IMR-90 (cell line): Measurements from ENCODE around the gene FANCD2. TPM values are rescaled to one million over a fixed set of nuclear protein-coding genes. Genes with fewer than 3 reads are reported as not detected.

ENCODE experiments used
- ATAC-seq: fragments of 200-7000 bp; cut with Tn5 transposase; 2 replicates; pipeline ENCODE4 v1.9.1; 2020; ENCODE audit warnings: low read depth, mild to moderate bottlenecking, moderate library complexity
- BruUV-seq: library from RNA; stranded (reverse); fragments of 400-500 nt; replicated peaks from 2 replicates; lab custom pipeline; 2021; lab: Mats Ljungman, UMichigan
- CTCF ChIA-PET: fragments of 300-600 bp; formaldehyde crosslinking; extraction: SDS; loops from one replicate; lab custom pipeline; 2021; ENCODE audit warnings: antibody characterized with exemption; lab: Yijun Ruan, JAX
- POLR2A ChIA-PET: fragments of 300-600 bp; sonication (Branson Sonifier 250); formaldehyde crosslinking; loops from one replicate; lab custom pipeline; 2022; ENCODE audit warnings: antibody characterized with exemption; ENCODE audit not compliant: unreplicated experiment; lab: Charles Lee
- DNase-seq: peaks from one replicate; pipeline ENCODE4 v3.0.0; 2013
- H2AFZ ChIP-seq: replicated peaks from 2 replicates; pipeline ENCODE3; 2013; ENCODE audit warnings: low read length, mild to moderate bottlenecking; ENCODE audit not compliant: poor library complexity
- H2AK5ac ChIP-seq: 2 replicates; pipeline ENCODE4 v1.6.1; 2013; ENCODE audit warnings: low read depth, low read length, inconsistent platforms
- H2AK9ac ChIP-seq: replicated peaks from 2 replicates; pipeline ENCODE3; 2013; ENCODE audit warnings: mild to moderate bottlenecking, low read depth, low read length, moderate library complexity; ENCODE audit not compliant: poor library complexity
- H2BK120ac ChIP-seq: 2 replicates; pipeline ENCODE4 v1.6.1; 2013; ENCODE audit warnings: low read depth, low read length, inconsistent platforms
- H2BK15ac ChIP-seq: 3 replicates; pipeline ENCODE4 v1.6.1; 2013; ENCODE audit warnings: low read depth, low read length, inconsistent platforms
- H2BK20ac ChIP-seq: 2 replicates; pipeline ENCODE4 v1.6.1; 2013; ENCODE audit warnings: low read depth, mild to moderate bottlenecking, inconsistent platforms, low read length, moderate library complexity
- H2BK5ac ChIP-seq: 2 replicates; pipeline ENCODE4 v1.6.1; 2013; ENCODE audit warnings: mild to moderate bottlenecking, low read depth, low read length, inconsistent platforms; ENCODE audit not compliant: poor library complexity, severe bottlenecking
- H3K14ac ChIP-seq: replicated peaks from 2 replicates; pipeline ENCODE4 v1.6.1; 2013; ENCODE audit warnings: low read depth, low read length, inconsistent platforms
- H3K18ac ChIP-seq: 2 replicates; pipeline ENCODE4 v1.6.1; 2013; ENCODE audit warnings: low read depth, low read length, control low read depth
- H3K23ac ChIP-seq: 2 replicates; pipeline ENCODE4 v1.6.1; 2013; ENCODE audit warnings: low read depth, low read length, inconsistent platforms
- H3K27ac ChIP-seq: 2 replicates; pipeline ENCODE4 v1.5.1; 2013; ENCODE audit warnings: mild to moderate bottlenecking, control low read depth, low read length; ENCODE audit not compliant: insufficient read depth
- H3K27me3 ChIP-seq: 2 replicates; pipeline ENCODE4 v1.6.1; 2013; ENCODE audit warnings: low read length; ENCODE audit not compliant: control insufficient read depth, insufficient read depth
- H3K36me3 ChIP-seq: 2 replicates; pipeline ENCODE4 v1.6.1; 2013; ENCODE audit warnings: low read length, mixed read lengths; ENCODE audit not compliant: control insufficient read depth, insufficient read depth
- H3K4ac ChIP-seq: 2 replicates; pipeline ENCODE4 v1.6.1; 2013; ENCODE audit warnings: low read depth, low read length, inconsistent platforms
- H3K4me1 ChIP-seq: 2 replicates; pipeline ENCODE4 v1.6.1; 2013; ENCODE audit warnings: low read length, mixed read lengths; ENCODE audit not compliant: control insufficient read depth, insufficient read depth
- H3K4me2 ChIP-seq: 2 replicates; pipeline ENCODE4 v1.6.1; 2013; ENCODE audit warnings: low read depth, mild to moderate bottlenecking, control low read depth, low read length, moderate library complexity
- H3K4me3 ChIP-seq: 2 replicates; pipeline ENCODE4 v1.5.1; 2013; ENCODE audit warnings: low read depth, mild to moderate bottlenecking, control low read depth, low read length, moderate library complexity; ENCODE audit not compliant: insufficient read depth
- H3K56ac ChIP-seq: 2 replicates; pipeline ENCODE4 v1.6.1; 2013; ENCODE audit warnings: low read length, inconsistent platforms; ENCODE audit not compliant: insufficient read depth; ENCODE audit errors: extremely low read depth
- H3K79me1 ChIP-seq, 2 experiments: 2 replicates each; pipeline ENCODE4 v1.6.1; 2013; ENCODE audit warnings: low read length in 2 of 2, inconsistent platforms in 1 of 2, low read depth in 1 of 2
- H3K9ac ChIP-seq: 2 replicates; pipeline ENCODE4 v1.6.1; 2013; ENCODE audit warnings: low read depth, low read length, control low read depth
- H3K9me1 ChIP-seq: 2 replicates; pipeline ENCODE4 v1.6.1; 2013; ENCODE audit warnings: low read length, inconsistent platforms; ENCODE audit not compliant: insufficient read depth
- H3K9me3 ChIP-seq: 2 replicates; pipeline ENCODE4 v1.6.1; 2013; ENCODE audit warnings: low read length; ENCODE audit not compliant: control insufficient read depth, insufficient read depth
- H4K20me1 ChIP-seq: 2 replicates; pipeline ENCODE4 v1.6.1; 2013; ENCODE audit warnings: low read length, inconsistent platforms; ENCODE audit not compliant: insufficient read depth
- H4K5ac ChIP-seq: 2 replicates; pipeline ENCODE4 v1.6.1; 2013; ENCODE audit warnings: mild to moderate bottlenecking, low read depth, low read length, control low read depth
- H4K8ac ChIP-seq, 2 experiments: 2 replicates each; pipeline ENCODE4 v1.6.1; 2013; ENCODE audit warnings: low read depth in 2 of 2, low read length in 2 of 2, control low read depth in 1 of 2, inconsistent platforms in 1 of 2
- H4K91ac ChIP-seq: 2 replicates; pipeline ENCODE4 v1.6.1; 2013; ENCODE audit warnings: low read depth, low read length, inconsistent platforms; ENCODE audit not compliant: insufficient read depth
- CEBPB ChIP-seq: IDR thresholded peaks from 2 replicates; pipeline ENCODE4 v1.6.1; 2012; ENCODE audit warnings: low read depth, low read length, improper control_type of control experiment
- RFX5 ChIP-seq: IDR thresholded peaks from 2 replicates; pipeline ENCODE4 v1.8.0; 2012; ENCODE audit warnings: low read depth, mild to moderate bottlenecking, low read length, moderate library complexity
- WGBS, 2 experiments: methylation state at CpG; one replicate each; pipeline versions ENCODE4 v1.1.5 to v1.1.7; 2013; ENCODE audit warnings: missing lambda C conversion rate in 2 of 2; ENCODE audit not compliant: insufficient read length in 1 of 2; ENCODE audit errors: extremely low coverage in 2 of 2; 5-methylcytosine and 5-hydroxymethylcytosine counted together
- dilution Hi-C: fragments of 300-500 bp; cut with HindIII; formaldehyde crosslinking; loops from one replicate; pipeline ENCODE4 v1.14.3; 2018; ENCODE audit warnings: low sequenced_read_pairs; ENCODE audit not compliant: unreplicated experiment
- in situ Hi-C: fragments of 300-500 bp; cut with MboI; formaldehyde crosslinking; loops from 3 replicates; pipeline ENCODE4 v1.14.3; 2019; ENCODE audit warnings: low sequenced_read_pairs, inconsistent platforms, mixed read lengths
- intact Hi-C: fragments of 100-400 bp; cut with micrococcal nuclease; formaldehyde crosslinking; loops from 2 replicates; pipeline ENCODE4 v1.10.0; 2022
- polyA plus RNA-seq, 3 experiments: library from polyadenylated mRNA; depleted of rRNA; stranded (reverse); fragments of >200 nt; gene quantifications; 2 replicates each; pipeline ENCODE4 v1.2.3, GENCODE V29; 2012; ENCODE audit warnings: low replicate concordance in 1 of 3
- total RNA-seq: library from RNA; depleted of rRNA; stranded (reverse); fragments of >200 nt; gene quantifications from 2 replicates; pipeline ENCODE4 v1.2.3, GENCODE V29; 2012

Gene FANCD2
- total and polyA plus RNA-seq, 2 of the 4 experiments (the other 2 are of a cell fraction), result 8.9 to 19.7 TPM

GRCh38 chr3:10142707-10143560 lies 116.7 kb downstream of the FANCD2 start:
- intact Hi-C loops, result loop anchor here (10.0 kb wide), 1 partner anchor 158 kb away; the partner anchor contains the start of gene EMC3
- no peak overlapping the region for H3K9ac ChIP-seq
- peaks cover 7% of the 10 kb centered on the region for H3K4me1 ChIP-seq
- H3K23ac ChIP-seq, result peak overlapping the region; percentile 71
- H2AK5ac ChIP-seq, result peak overlapping the region; percentile 29; the same call in 1 of the 2 replicates
- peaks cover 16% of the 10 kb centered on the region for H3K36me3 ChIP-seq
- peaks cover 11 to 42% of the 10 kb centered on the region in 2 experiments; a peak in 3 of 4 replicates for H3K79me1 ChIP-seq
- peak overlapping the region; percentile 71 for H3K4me3 ChIP-seq
- peak overlapping the region; percentile 26 for H2AFZ ChIP-seq
- in situ Hi-C loops, result no loop called here
- H3K9me1 ChIP-seq, result peaks cover 7% of the 10 kb centered on the region; the same call in 1 of the 2 replicates
- H4K8ac ChIP-seq, result 0 out of 4 replicates have a peak overlapping the region, but pooled peaks of 1 of the 2 experiments have one; percentile 28
- H3K18ac ChIP-seq, result no peak overlapping the region
- ChIA-PET POLR2A (no interaction called here), CTCF (no interaction called here)
- peaks cover 30% of the 10 kb centered on the region for H4K20me1 ChIP-seq
- WGBS, 2 experiments, result 91% methylated on average over 19 of the region's 29 CpGs; no CpG with 5 or more reads in 1 of the 2 experiments
- H4K5ac ChIP-seq, result no peak overlapping the region
- H3K4ac ChIP-seq, result peak overlapping the region; percentile 47
- no peak overlapping the region for H2BK20ac ChIP-seq
- TF ChIP-seq RFX5, result no peak
- TF ChIP-seq CEBPB, result peak; percentile 54
- no peak overlapping the region for H2BK120ac ChIP-seq
- H3K27me3 ChIP-seq, result no peaks in the 10 kb centered on the region
- H3K56ac ChIP-seq, result no peak overlapping the region
- DNase-seq, result no peak
- no peak overlapping the region for H3K27ac ChIP-seq
- no peak overlapping the region for H2BK15ac ChIP-seq
- peak overlapping the region; percentile 81 for H3K4me2 ChIP-seq
- dilution Hi-C loops, result no loop called here
- ATAC-seq, result no peak
- H3K9me3 ChIP-seq, result no peaks in the 10 kb centered on the region
- peak overlapping the region; percentile 77 for H2AK9ac ChIP-seq
- H3K14ac ChIP-seq, result peak overlapping the region; percentile 85
- no TSS peak for BruUV-seq
- H4K91ac ChIP-seq, result no peak overlapping the region
- peak overlapping the region; percentile 1 for H2BK5ac ChIP-seq
